HG02884 (cell line): Measurements from ENCODE around the gene PAX5.
"Not testable (repeated sequence)": the region's sequence is repeated elsewhere in the genome, so short reads cannot be mapped to it uniquely, and the experiment has no call there.

Experiments used
- ATAC-seq: cut with Tn5 transposase; IDR thresholded peaks from one replicate; pipeline ENCODE4 v1.9.1; 2021; ENCODE audit warnings: mild to moderate bottlenecking, moderate library complexity; ENCODE audit not compliant: unreplicated experiment

The PAX5 gene

GRCh38 chr9:37033682-37034304, at the start of gene PAX5:
Gene PAX5 (minus strand): TSS chr9:37034268. CDS start chr9:37034031, 237 bp downstream.
- no peak for ATAC-seq

GRCh38 chr9:37083654-37084053, 49.6 kb upstream of the PAX5 start:
- no peak for ATAC-seq

GRCh38 chr9:37082214-37082765, 48.2 kb upstream of the PAX5 start:
- no peak for ATAC-seq

- not testable (repeated sequence) for ATAC-seq
These were observed 47.4 kb upstream of the PAX5 start for GRCh38 chr9:37081507-37081906.

- peak; percentile 3 for ATAC-seq
These were observed 46.1 kb upstream of the PAX5 start for GRCh38 chr9:37080165-37080628.

- ATAC-seq, result peak; percentile 86
These were observed 45.5 kb upstream of the PAX5 start for GRCh38 chr9:37079370-37080164.

GRCh38 chr9:37074790-37075189, 40.7 kb upstream of the PAX5 start:
- ATAC-seq, result not testable (repeated sequence)

GRCh38 chr9:37066139-37066725, 32.2 kb upstream of the PAX5 start:
- peak; percentile 81 for ATAC-seq

GRCh38 chr9:37062336-37062735, 28.3 kb upstream of the PAX5 start:
- ATAC-seq, result no peak

- no peak for ATAC-seq
These were observed 27.7 kb upstream of the PAX5 start for GRCh38 chr9:37061768-37062167.

- ATAC-seq, result no peak
These were observed 26.8 kb upstream of the PAX5 start for GRCh38 chr9:37060833-37061232.

GRCh38 chr9:37056046-37056920, 22.2 kb upstream of the PAX5 start:
- no peak for ATAC-seq

GRCh38 chr9:37054363-37054720, 20.3 kb upstream of the PAX5 start:
- not testable (repeated sequence) for ATAC-seq

GRCh38 chr9:37053684-37054362, 19.8 kb upstream of the PAX5 start:
- no peak for ATAC-seq

- ATAC-seq, result no peak
These were observed 12.6 kb upstream of the PAX5 start for GRCh38 chr9:37046683-37047082.

- no peak for ATAC-seq
These were observed 8.4 kb upstream of the PAX5 start for GRCh38 chr9:37042421-37042820.

GRCh38 chr9:37040508-37041127, 6.5 kb upstream of the PAX5 start:
- no peak for ATAC-seq

GRCh38 chr9:37038943-37039464, 4.9 kb upstream of the PAX5 start:
- ATAC-seq, result no peak

GRCh38 chr9:37038302-37038942, 4.4 kb upstream of the PAX5 start:
- ATAC-seq, result no peak
